NCI-H524 treated with DMSO at 0.1 percent for 48 hours (cell line): ENCODE data around the gene SLC48A1.

Source experiments
- DNase-seq: peaks from one replicate; lab custom pipeline; 2025; lab: John Stamatoyannopoulos, UW

SLC48A1 gene

GRCh38 chr12:47744005-47744651, 28.9 kb upstream of the SLC48A1 start:
- no peak for DNase-seq

- no peak for DNase-seq
These were observed 28.1 kb upstream of the SLC48A1 start for GRCh38 chr12:47744778-47745436.

GRCh38 chr12:47745485-47746041, 27.5 kb upstream of the SLC48A1 start:
- DNase-seq = no peak

- no peak for DNase-seq
These were observed 27.0 kb upstream of the SLC48A1 start for GRCh38 chr12:47746073-47746472.

GRCh38 chr12:47746523-47746922, 26.5 kb upstream of the SLC48A1 start:
- no peak for DNase-seq

- DNase-seq = no peak
These were observed 25.9 kb upstream of the SLC48A1 start for GRCh38 chr12:47747126-47747525.

- no peak for DNase-seq
These were observed 25.2 kb upstream of the SLC48A1 start for GRCh38 chr12:47747596-47748506.

- DNase-seq = no peak
These were observed 24.6 kb upstream of the SLC48A1 start for GRCh38 chr12:47748507-47748828.

- no peak for DNase-seq
These were observed 24.1 kb upstream of the SLC48A1 start for GRCh38 chr12:47748899-47749298.

- no peak for DNase-seq
These were observed 22.7 kb upstream of the SLC48A1 start for GRCh38 chr12:47750229-47750798.

- no peak for DNase-seq
These were observed 22.0 kb upstream of the SLC48A1 start for GRCh38 chr12:47750916-47751470.

- no peak for DNase-seq
These were observed 21.5 kb upstream of the SLC48A1 start for GRCh38 chr12:47751561-47751960.

- DNase-seq = no peak
These were observed 20.9 kb upstream of the SLC48A1 start for GRCh38 chr12:47752121-47752520.

GRCh38 chr12:47752552-47752951, 20.5 kb upstream of the SLC48A1 start:
- DNase-seq = no peak

- no peak for DNase-seq
These were observed 19.7 kb upstream of the SLC48A1 start for GRCh38 chr12:47753021-47754001.

GRCh38 chr12:47754126-47754525, 18.9 kb upstream of the SLC48A1 start:
- DNase-seq = no peak

GRCh38 chr12:47754881-47755280, 18.2 kb upstream of the SLC48A1 start:
- DNase-seq = no peak

- DNase-seq = no peak
These were observed 17.1 kb upstream of the SLC48A1 start for GRCh38 chr12:47755655-47756562.

GRCh38 chr12:47757364-47757839, 15.6 kb upstream of the SLC48A1 start:
- no peak for DNase-seq
